Smooth muscle cell (in vitro differentiated cells): ENCODE data around the gene SEC23B. TPM values are rescaled to one million over a fixed set of nuclear protein-coding genes. Genes with fewer than 3 reads are reported as not detected.
"Not testable (repeated sequence)": the region's sequence is repeated elsewhere in the genome, so short reads cannot be mapped to it uniquely, and the experiment has no call there.

Source experiments
- DNase-seq: peaks from one replicate; lab custom pipeline; 2025; ENCODE audit not compliant: unreplicated experiment; lab: John Stamatoyannopoulos, UW
- H2AFZ ChIP-seq: fragments of 200-600 bp; sonication (generic); 2 replicates; pipeline ENCODE4 v1.6.0; 2016; ENCODE audit warnings: antibody characterized with exemption, low read depth, mild to moderate bottlenecking
- H3F3A ChIP-seq: fragments of 200-600 bp; sonication (generic); 2 replicates; pipeline ENCODE4 v1.6.0; 2017; ENCODE audit warnings: antibody characterized with exemption, low read depth
- H3K27ac ChIP-seq: fragments of 200-600 bp; sonication (generic); 2 replicates; pipeline ENCODE4 v1.5.1; 2016; ENCODE audit warnings: low read depth, mild to moderate bottlenecking
- H3K27me3 ChIP-seq: fragments of 200-600 bp; sonication (generic); 2 replicates; pipeline ENCODE4 v1.6.1; 2016; ENCODE audit warnings: low read depth, mild to moderate bottlenecking
- H3K36me3 ChIP-seq: fragments of 200-600 bp; sonication (generic); 2 replicates; pipeline ENCODE4 v1.5.1; 2016; ENCODE audit warnings: low read depth
- H3K4me1 ChIP-seq: fragments of 200-600 bp; sonication (generic); 2 replicates; pipeline ENCODE4 v1.5.1; 2016; ENCODE audit warnings: low read depth
- H3K4me2 ChIP-seq: fragments of 200-600 bp; sonication (generic); 2 replicates; pipeline ENCODE4 v1.6.0; 2016; ENCODE audit warnings: mild to moderate bottlenecking
- H3K4me3 ChIP-seq: fragments of 200-600 bp; sonication (generic); 2 replicates; pipeline ENCODE4 v1.5.1; 2016; ENCODE audit warnings: mild to moderate bottlenecking
- H3K79me2 ChIP-seq: fragments of 200-600 bp; sonication (generic); 2 replicates; pipeline ENCODE4 v1.6.0; 2016; ENCODE audit warnings: low read depth, mild to moderate bottlenecking
- H3K9ac ChIP-seq: fragments of 200-600 bp; sonication (generic); 2 replicates; pipeline ENCODE4 v1.6.0; 2016; ENCODE audit warnings: low read depth
- H3K9me3 ChIP-seq: fragments of 200-600 bp; sonication (generic); replicated peaks from 2 replicates; pipeline ENCODE4 v1.5.1; 2016; ENCODE audit warnings: low read depth
- H4K20me1 ChIP-seq: fragments of 200-600 bp; sonication (generic); 2 replicates; pipeline ENCODE4 v1.6.0; 2016; ENCODE audit warnings: low read depth
- CTCF ChIP-seq: fragments of 200-600 bp; sonication (generic); IDR thresholded peaks from 2 replicates; pipeline ENCODE4 v1.5.1; 2017; ENCODE audit warnings: borderline replicate concordance, mild to moderate bottlenecking, antibody characterized with exemption; ENCODE audit not compliant: insufficient read depth, poor library complexity, severe bottlenecking
- WGBS: methylation state at CpG from one replicate; pipeline ENCODE4 v1.1.7; 2016; ENCODE audit warnings: low lambda C conversion rate; 5-methylcytosine and 5-hydroxymethylcytosine counted together
- polyA plus RNA-seq: library from polyadenylated mRNA; unstranded; fragments of >200 nt; fragmentation: Nextera tagmentation; extraction: Ambion mirVana; gene quantifications from 2 replicates; pipeline ENCODE4 v1.2.1, GENCODE V29; 2016
- total RNA-seq: library from RNA; depleted of rRNA; stranded (reverse); fragments of >200 nt; gene quantifications from 2 replicates; pipeline ENCODE4 v1.2.3, GENCODE V29; 2014

Gene SEC23B
- total and polyA plus RNA-seq, 2 experiments from 2014 or later: 53.9 to 55.6 TPM

- TF ChIP-seq CTCF: no peak
- Histone ChIP-seq H3K4me3 (no peak overlapping the region), H3K9me3 (no peaks in the 10 kb centered on the region), H3K27me3 (no peaks in the 10 kb centered on the region), H3K36me3 (peaks cover 14% of the 10 kb centered on the region), H3K79me2 (no peaks in the 10 kb centered on the region), H3K27ac (peak overlapping the region; percentile 18), H2AFZ (no peak overlapping the region), H4K20me1 (no peaks in the 10 kb centered on the region), H3F3A (no peaks in the 10 kb centered on the region), H3K4me2 (no peak overlapping the region), H3K4me1 (no peaks in the 10 kb centered on the region), H3K9ac (no peak overlapping the region)
- no peak for DNase-seq
- WGBS: 92% methylated on average over 1 of the region's 1 CpG
Observed at GRCh38 chr20:18524646-18525045, 16.9 kb downstream of the SEC23B start.

DNA sequence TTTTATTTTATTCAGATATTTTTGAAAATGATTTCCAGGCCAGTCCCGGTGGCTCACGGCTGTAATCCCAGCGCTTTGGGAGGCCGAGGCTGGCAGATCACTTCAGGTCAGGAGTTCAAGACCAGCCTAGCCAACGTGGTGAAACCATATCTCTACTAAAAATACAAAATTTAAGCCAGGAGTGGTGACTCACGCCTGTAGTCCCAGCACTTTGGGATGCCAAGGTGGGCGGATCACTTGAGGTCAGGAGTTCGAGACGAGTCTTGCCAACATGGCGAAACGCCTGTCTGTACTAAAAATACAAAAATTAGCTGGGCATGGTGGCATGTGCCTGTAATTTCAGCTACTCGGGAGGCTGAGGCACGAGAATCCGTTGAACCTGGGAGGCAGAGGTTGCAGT, 19.0 kb downstream of the SEC23B start:
- not testable (repeated sequence) for H4K20me1 ChIP-seq, H3K9ac ChIP-seq, H2AFZ ChIP-seq, H3K4me2 ChIP-seq, DNase-seq, H3K79me2 ChIP-seq, H3K27ac ChIP-seq, H3K27me3 ChIP-seq, H3F3A ChIP-seq, H3K4me1 ChIP-seq, H3K9me3 ChIP-seq, H3K4me3 ChIP-seq
- WGBS: 82% methylated on average over 14 of the region's 14 CpGs
- H3K36me3 ChIP-seq: peaks cover 17% of the 10 kb centered on the region

DNA sequence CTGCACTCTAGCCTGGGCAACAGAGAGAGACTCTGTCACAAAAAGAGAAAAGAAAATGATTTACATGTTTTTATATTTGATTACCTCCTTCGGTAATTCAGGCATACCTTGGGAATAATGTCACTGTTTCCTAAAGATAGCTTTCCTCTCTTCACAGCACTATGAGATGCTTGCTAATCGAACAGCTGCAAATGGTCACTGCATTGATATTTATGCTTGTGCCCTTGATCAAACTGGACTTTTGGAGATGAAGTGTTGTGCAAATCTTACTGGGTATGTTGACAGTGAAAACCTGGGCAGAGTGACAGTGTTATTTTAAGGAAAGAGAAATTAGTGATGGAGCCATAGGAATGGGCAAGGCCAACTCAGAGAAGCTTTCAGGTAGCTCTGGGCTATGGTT, 19.6 kb downstream of the SEC23B start:
- WGBS: 99% methylated on average over 2 of the region's 2 CpGs
- Histone ChIP-seq H3K4me2 (no peak overlapping the region), H3K4me3 (no peak overlapping the region)

DNA sequence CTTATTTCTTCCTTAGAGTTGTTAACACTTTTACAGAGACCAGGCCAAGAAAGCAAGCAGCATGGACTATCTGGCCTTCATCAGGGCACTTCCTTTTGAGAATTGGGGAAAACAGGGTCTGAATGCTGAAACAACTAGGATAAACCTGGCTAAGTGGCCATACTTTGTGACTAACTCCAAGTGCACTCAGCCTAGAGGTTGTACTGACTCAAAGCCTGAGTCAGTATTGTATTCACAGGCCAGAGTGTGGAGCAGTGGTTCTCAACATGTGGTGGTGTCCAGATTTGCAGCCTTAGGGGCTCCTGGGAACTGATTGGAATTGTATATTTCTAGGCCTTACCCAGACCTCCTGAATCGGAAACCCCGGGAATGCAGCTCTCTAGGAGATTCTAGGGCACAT, 20.1 kb downstream of the SEC23B start:
- 100% methylated on average over 2 of the region's 2 CpGs for WGBS
- no peak for DNase-seq
- no peak overlapping the region for H2AFZ ChIP-seq
- no peaks in the 10 kb centered on the region for H3K4me1 ChIP-seq
- H3F3A ChIP-seq: no peaks in the 10 kb centered on the region
- no peaks in the 10 kb centered on the region for H3K27me3 ChIP-seq
- no peak overlapping the region for H3K4me2 ChIP-seq
- H3K9ac ChIP-seq: no peak overlapping the region
- no peak for TF ChIP-seq CTCF
- no peaks in the 10 kb centered on the region for H4K20me1 ChIP-seq
- H3K27ac ChIP-seq: no peak overlapping the region
- no peaks in the 10 kb centered on the region for H3K9me3 ChIP-seq
- H3K79me2 ChIP-seq: no peaks in the 10 kb centered on the region
- H3K4me3 ChIP-seq: no peak overlapping the region
- H3K36me3 ChIP-seq: peaks cover 27% of the 10 kb centered on the region

More for the DNA sequence above, 19.6 kb downstream of the SEC23B start:
- H3K9me3 ChIP-seq: no peaks in the 10 kb centered on the region
- no peaks in the 10 kb centered on the region for H3K79me2 ChIP-seq
- no peak for TF ChIP-seq CTCF
- H3K36me3 ChIP-seq: peaks cover 23% of the 10 kb centered on the region
- DNase-seq: no peak
- H2AFZ ChIP-seq: no peak overlapping the region
- no peaks in the 10 kb centered on the region for H3K4me1 ChIP-seq
- H3K9ac ChIP-seq: no peak overlapping the region
- H3K27me3 ChIP-seq: no peaks in the 10 kb centered on the region
- H4K20me1 ChIP-seq: no peaks in the 10 kb centered on the region
- H3F3A ChIP-seq: no peaks in the 10 kb centered on the region
- H3K27ac ChIP-seq: no peak overlapping the region
